ENCODE results near the gene LST1. TPM values are rescaled to one million over a fixed set of nuclear protein-coding genes. Genes with fewer than 3 reads are reported as not detected.

The LST1 gene
- total and polyA plus RNA-seq, 2 of the 8 experiments (the other 6 are each of a cell fraction or from before 2014, with no cell fraction given) = not detected

DNA sequence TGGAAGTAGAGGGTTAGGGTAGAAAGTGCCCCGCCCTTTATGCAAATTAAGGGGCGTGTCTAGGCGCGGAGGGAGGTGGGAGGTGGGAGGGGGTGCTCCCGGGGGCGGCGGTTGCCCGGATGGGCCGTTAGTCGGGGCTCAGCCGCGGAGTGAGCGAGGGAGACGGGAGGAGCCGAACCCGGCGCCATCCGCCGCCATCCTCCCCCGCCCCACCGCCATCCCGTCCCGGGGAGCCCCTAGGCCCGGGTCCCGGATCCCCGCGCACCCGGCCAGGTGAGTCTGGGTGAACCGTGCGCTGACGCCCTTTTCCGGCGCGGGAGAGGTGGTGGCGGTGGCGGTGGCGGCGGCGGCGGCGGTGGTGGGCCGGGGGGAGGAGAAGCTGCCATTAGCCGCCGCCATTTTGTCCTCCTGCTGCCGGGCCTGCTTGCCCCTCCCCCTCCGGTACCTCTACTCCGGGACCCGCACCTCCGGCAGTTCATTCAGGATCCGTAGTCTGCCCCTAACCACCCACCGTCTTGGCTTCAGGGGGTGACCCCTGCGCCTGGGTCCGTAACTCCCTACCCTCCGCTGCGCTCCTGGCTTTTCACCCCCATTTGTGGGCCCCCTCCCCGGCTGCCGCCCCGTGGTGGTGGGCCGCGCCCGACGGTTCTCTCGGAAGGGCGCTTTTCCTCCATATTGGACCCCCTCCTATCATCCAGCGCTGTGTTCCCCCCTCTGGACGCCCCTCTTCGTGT is 34.7 kb downstream of the LST1 start, which contains the start of gene PRRC2A:
Gene PRRC2A (plus strand): TSS at position 130 of the 734 bp plus-strand sequence. CDS start 2,075 bp downstream, outside the sequence.
- peaks cover 8% of the 10 kb centered on the region; the same call in 1 of the 2 replicates for H3K23me2 ChIP-seq (ENCODE audit: low read depth, low read length)
- H3K4me2 ChIP-seq (ENCODE audit: insufficient read depth in 1 of 2, low read depth in 2 of 2, low read length in 2 of 2) = peak within 1 kb of the TSS; percentile 84 to 93
- peak within 1 kb of the TSS; percentile 88 to 98 (median 98) for H3K4me3 ChIP-seq (ENCODE audit: extremely low read depth in 1 of 4, insufficient read depth in 2 of 4, low read depth in 3 of 4, low read length in 4 of 4)
- peak within 1 kb of the TSS; percentile 19 for H3K23ac ChIP-seq (ENCODE audit: insufficient read length)
- WGBS, 2 experiments (ENCODE audit: extremely low coverage in 1 of 2, insufficient coverage in 1 of 2, insufficient read length in 1 of 2, insufficient replicate concordance in 2 of 2, low coverage in 1 of 2, low lambda C conversion rate in 2 of 2, missing lambda C conversion rate in 1 of 2) = 3% methylated on average over 21 of the region's 67 CpGs; no CpG with 5 or more reads in 1 of the 2 experiments
- peaks cover 11% of the 10 kb centered on the region; the same call in 1 of the 2 replicates for H3K79me1 ChIP-seq (ENCODE audit: low read depth, low read length)
- H2BK120ac ChIP-seq (replicated peaks; ENCODE audit: low read depth, low read length) = peak within 1 kb of the TSS; percentile 36
- peak within 1 kb of the TSS; percentile 96 for H2BK5ac ChIP-seq (ENCODE audit: low read depth, low read length)
- H3K9ac ChIP-seq (replicated peaks in 1 of 4; ENCODE audit: extremely low read depth in 1 of 4, low read depth in 3 of 4, low read length in 3 of 4) = peak within 1 kb of the TSS; percentile 93 to 99 (median 96)
- peak within 1 kb of the TSS; percentile 99; the same call in 1 of the 2 replicates for H4K8ac ChIP-seq (ENCODE audit: extremely low read depth, insufficient read depth, low read length)
- DNase-seq (ENCODE audit: low read depth in 1 of 2, low spot score in 2 of 2) (peak; percentile 43 to 90), FAIRE-seq (no peak)
- H2BK15ac ChIP-seq (ENCODE audit: low read length) = peak within 1 kb of the TSS; percentile 48; the same call in 1 of the 2 replicates
- H2BK20ac ChIP-seq (ENCODE audit: low read length) = no peak within 1 kb of the TSS
- H3K9me3 ChIP-seq (ENCODE audit: insufficient read depth in 2 of 2, low read depth in 1 of 2, low read length in 1 of 2) = no peaks in the 10 kb centered on the region
- peak within 1 kb of the TSS; percentile 56; the same call in 1 of the 2 replicates for H2BK12ac ChIP-seq (ENCODE audit: low read depth, low read length)
- peak within 1 kb of the TSS; percentile 99 for H3K27ac ChIP-seq (ENCODE audit: low read depth, low read length)
- peaks cover 4 to 14% of the 10 kb centered on the region in 2 experiments for H4K20me1 ChIP-seq (replicated peaks in 1 of 2; ENCODE audit: control insufficient read depth in 1 of 2, insufficient read depth in 2 of 2, low read length in 2 of 2)
- peak within 1 kb of the TSS; percentile 73 for H3K14ac ChIP-seq (ENCODE audit: insufficient read length)
- POLR2A ChIA-PET (ENCODE audit: partially characterized antibody) = interaction anchor here (0.6 to 34.9 kb wide), 16 partner anchors 9 to 423 kb away, joined by 3 to 883 read pairs (median 6); partner anchors contain the start of genes APOM, ATP6V1G2, BAG6 and C6orf47
- H4K5ac ChIP-seq (ENCODE audit: insufficient read length, low read depth, low read length) = peak within 1 kb of the TSS; percentile 92
- peaks cover 24 to 43% of the 10 kb centered on the region in 2 experiments for H3K79me2 ChIP-seq (ENCODE audit: control insufficient read depth in 1 of 2, insufficient read depth in 2 of 2, low read length in 2 of 2)
- H3K4me1 ChIP-seq (replicated peaks in 1 of 4; ENCODE audit: control insufficient read depth in 3 of 4, insufficient read depth in 4 of 4, low read length in 3 of 4) = peaks cover under 1 to 9% (median 3%) of the 10 kb centered on the region in 4 experiments; a peak in 5 of 7 replicates
- H4K91ac ChIP-seq (replicated peaks; ENCODE audit: insufficient read length, low read length) = peak within 1 kb of the TSS; percentile 75
- peak within 1 kb of the TSS; percentile 83 for H3K56ac ChIP-seq (replicated peaks; ENCODE audit: insufficient read length, low read depth, low read length)
- peaks cover 26 to 39% (median 29%) of the 10 kb centered on the region in 4 experiments for H3K36me3 ChIP-seq (ENCODE audit: control insufficient read depth in 2 of 4, insufficient read depth in 4 of 4, low read length in 3 of 4)
- no peak within 1 kb of the TSS; the same call in 1 of the 2 replicates for H2AFZ ChIP-seq (ENCODE audit: low read length)
- peak within 1 kb of the TSS; percentile 65 for H3K4ac ChIP-seq (replicated peaks; ENCODE audit: insufficient read length, low read depth, low read length)
- H3K27me3 ChIP-seq (replicated peaks in 1 of 4; ENCODE audit: control insufficient read depth in 3 of 4, extremely low read depth in 1 of 4, insufficient read depth in 3 of 4, low read length in 3 of 4) = no peaks in the 10 kb centered on the region
- peak within 1 kb of the TSS; percentile 98 for H3K18ac ChIP-seq (ENCODE audit: extremely low read depth, low read length)
- peak within 1 kb of the TSS; percentile 61; the same call in 1 of the 2 replicates for H2AK5ac ChIP-seq (ENCODE audit: low read depth, low read length)
- CTCF ChIA-PET (ENCODE audit: partially characterized antibody) = interaction anchor here (1.0 to 2.3 kb wide), 4 partner anchors 14 to 73 kb away, joined by 3 to 9 read pairs (median 5); partner anchors contain the start of gene NFKBIL1
- TF ChIP-seq, protein P1, sequence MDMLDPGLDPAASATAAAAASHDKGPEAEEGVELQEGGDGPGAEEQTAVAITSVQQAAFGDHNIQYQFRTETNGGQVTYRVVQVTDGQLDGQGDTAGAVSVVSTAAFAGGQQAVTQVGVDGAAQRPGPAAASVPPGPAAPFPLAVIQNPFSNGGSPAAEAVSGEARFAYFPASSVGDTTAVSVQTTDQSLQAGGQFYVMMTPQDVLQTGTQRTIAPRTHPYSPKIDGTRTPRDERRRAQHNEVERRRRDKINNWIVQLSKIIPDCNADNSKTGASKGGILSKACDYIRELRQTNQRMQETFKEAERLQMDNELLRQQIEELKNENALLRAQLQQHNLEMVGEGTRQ (IDR thresholded peaks at IDR 0.05; ENCODE audit: low read length) = no peak
- peak; percentile 98 for TF ChIP-seq POLR2AphosphoS5 (IDR thresholded peaks at IDR 0.05; ENCODE audit: low read depth, low read length)
- TF ChIP-seq GTF2F1 (IDR thresholded peaks at IDR 0.05; ENCODE audit: borderline replicate concordance, low read depth, low read length) = no peak
- TF ChIP-seq CHD1 (IDR thresholded peaks at IDR 0.05; ENCODE audit: low read depth, low read length) = no peak
- peak; percentile 69 for TF ChIP-seq PHF8 (conservative IDR thresholded peaks at IDR 0.05; ENCODE audit: low read depth, low read length)
- TF ChIP-seq YY1 (IDR thresholded peaks at IDR 0.05; ENCODE audit: low read depth, low read length) = peak; percentile 95
- no peak for TF ChIP-seq POU5F1 (IDR thresholded peaks at IDR 0.05; ENCODE audit: low read depth, low read length)
- no peak for TF ChIP-seq SIX5 (IDR thresholded peaks at IDR 0.05; ENCODE audit: low read depth, low read length)
- TF ChIP-seq TAF1 (IDR thresholded peaks at IDR 0.05; ENCODE audit: low read depth, low read length) = peak; percentile 97
- TF ChIP-seq, protein P2, sequence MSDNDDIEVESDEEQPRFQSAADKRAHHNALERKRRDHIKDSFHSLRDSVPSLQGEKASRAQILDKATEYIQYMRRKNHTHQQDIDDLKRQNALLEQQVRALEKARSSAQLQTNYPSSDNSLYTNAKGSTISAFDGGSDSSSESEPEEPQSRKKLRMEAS (IDR thresholded peaks at IDR 0.05) = peak; percentile 54; the same call in 1 of the 2 replicates
